ENCODE measurements around the gene C11orf98.
A peak's percentile ranks its signal among the peaks of the same experiment; 100 is the strongest.

C11orf98 gene

GRCh38 chr11:62667460-62667859, 2.5 kb upstream of the C11orf98 start:
- H2AFZ ChIP-seq (ENCODE audit: low read length): no peak overlapping the region
- H3K27me3 ChIP-seq (replicated peaks; ENCODE audit: insufficient read depth, low read length): no peaks in the 10 kb centered on the region
- DNase-seq: no peak
- no peak overlapping the region for H3K4me2 ChIP-seq (ENCODE audit: low read depth, low read length)
- no peak for TF ChIP-seq EZH2 (optimal IDR thresholded peaks at IDR 0.05; ENCODE audit: low read depth, low read length)
- no peak for TF ChIP-seq EZH2phosphoT487 (IDR thresholded peaks at IDR 0.05; ENCODE audit: low read length)
- no peak for TF ChIP-seq CTCF (IDR thresholded peaks at IDR 0.05; ENCODE audit: low read length)
- no peak overlapping the region for H3K27ac ChIP-seq (ENCODE audit: low read length)
- no peak overlapping the region for H3K4me3 ChIP-seq (ENCODE audit: low read length)
- H3F3A ChIP-seq (ENCODE audit: insufficient read depth, low read length): peaks cover 53% of the 10 kb centered on the region
- no peaks in the 10 kb centered on the region for H3K9me3 ChIP-seq (replicated peaks; ENCODE audit: insufficient read depth, low read length)
- no peaks in the 10 kb centered on the region for H3K9me2 ChIP-seq (replicated peaks; ENCODE audit: insufficient read depth, low read length)
- no peaks in the 10 kb centered on the region for H4K20me1 ChIP-seq (ENCODE audit: insufficient read depth, low read length)
- H3K9ac ChIP-seq (ENCODE audit: low read length): no peak overlapping the region
- peaks cover 53% of the 10 kb centered on the region for H3K79me2 ChIP-seq (ENCODE audit: low read length)
- H3K4me1 ChIP-seq (ENCODE audit: low read length): peaks cover 5% of the 10 kb centered on the region; the same call in 1 of the 2 replicates
- H3K36me3 ChIP-seq (replicated peaks; ENCODE audit: insufficient read depth, low read length): no peaks in the 10 kb centered on the region; the same call in 1 of the 2 replicates

GRCh38 chr11:62666259-62666926, 1.4 kb upstream of the C11orf98 start:
- no peak for TF ChIP-seq CTCF (IDR thresholded peaks at IDR 0.05; ENCODE audit: low read length)
- no peak for TF ChIP-seq EZH2phosphoT487 (IDR thresholded peaks at IDR 0.05; ENCODE audit: low read length)
- no peak for TF ChIP-seq EZH2 (optimal IDR thresholded peaks at IDR 0.05; ENCODE audit: low read depth, low read length)
- peaks cover 46% of the 10 kb centered on the region for H3F3A ChIP-seq (ENCODE audit: insufficient read depth, low read length)
- DNase-seq: no peak
- no peaks in the 10 kb centered on the region for H3K9me3 ChIP-seq (replicated peaks; ENCODE audit: insufficient read depth, low read length)
- no peak overlapping the region for H2AFZ ChIP-seq (ENCODE audit: low read length)
- no peaks in the 10 kb centered on the region for H3K9me2 ChIP-seq (replicated peaks; ENCODE audit: insufficient read depth, low read length)
- peaks cover 5% of the 10 kb centered on the region; the same call in 1 of the 2 replicates for H3K4me1 ChIP-seq (ENCODE audit: low read length)
- H3K9ac ChIP-seq (ENCODE audit: low read length): no peak overlapping the region; the same call in 1 of the 2 replicates
- H3K4me3 ChIP-seq (ENCODE audit: low read length): peak overlapping the region; percentile 97; the same call in 1 of the 2 replicates
- H3K79me2 ChIP-seq (ENCODE audit: low read length): peaks cover 43% of the 10 kb centered on the region
- H3K27ac ChIP-seq (ENCODE audit: low read length): no peak overlapping the region
- H3K27me3 ChIP-seq (replicated peaks; ENCODE audit: insufficient read depth, low read length): no peaks in the 10 kb centered on the region
- no peaks in the 10 kb centered on the region for H4K20me1 ChIP-seq (ENCODE audit: insufficient read depth, low read length)
- H3K4me2 ChIP-seq (ENCODE audit: low read depth, low read length): peak overlapping the region; percentile 70; the same call in 1 of the 2 replicates
- H3K36me3 ChIP-seq (replicated peaks; ENCODE audit: insufficient read depth, low read length): no peaks in the 10 kb centered on the region; the same call in 1 of the 2 replicates

GRCh38 chr11:62665599-62666258, 719 bp upstream of the C11orf98 start:
- H3F3A ChIP-seq (ENCODE audit: insufficient read depth, low read length): peaks cover 46% of the 10 kb centered on the region
- H3K4me1 ChIP-seq (ENCODE audit: low read length): peaks cover 5% of the 10 kb centered on the region; the same call in 1 of the 2 replicates
- TF ChIP-seq EZH2phosphoT487 (IDR thresholded peaks at IDR 0.05; ENCODE audit: low read length) (no peak), CTCF (IDR thresholded peaks at IDR 0.05; ENCODE audit: low read length) (no peak), EZH2 (optimal IDR thresholded peaks at IDR 0.05; ENCODE audit: low read depth, low read length) (no peak)
- H3K4me2 ChIP-seq (ENCODE audit: low read depth, low read length): peak overlapping the region; percentile 70
- no peaks in the 10 kb centered on the region; the same call in 1 of the 2 replicates for H3K36me3 ChIP-seq (replicated peaks; ENCODE audit: insufficient read depth, low read length)
- H3K27ac ChIP-seq (ENCODE audit: low read length): no peak overlapping the region
- H3K27me3 ChIP-seq (replicated peaks; ENCODE audit: insufficient read depth, low read length): no peaks in the 10 kb centered on the region
- H2AFZ ChIP-seq (ENCODE audit: low read length): 0 out of 2 replicates have a peak overlapping the region, but pooled peaks have one; percentile 16
- no peaks in the 10 kb centered on the region for H3K9me3 ChIP-seq (replicated peaks; ENCODE audit: insufficient read depth, low read length)
- H3K4me3 ChIP-seq (ENCODE audit: low read length): peak overlapping the region; percentile 97
- no peaks in the 10 kb centered on the region for H4K20me1 ChIP-seq (ENCODE audit: insufficient read depth, low read length)
- peak overlapping the region; percentile 83 for H3K9ac ChIP-seq (ENCODE audit: low read length)
- no peaks in the 10 kb centered on the region for H3K9me2 ChIP-seq (replicated peaks; ENCODE audit: insufficient read depth, low read length)
- peaks cover 36% of the 10 kb centered on the region for H3K79me2 ChIP-seq (ENCODE audit: low read length)
- DNase-seq: peak; percentile 32
